GM12801 (cell line): ENCODE results near the gene ARMH3.

Source experiments
- TF ChIP-seq, protein P1 (sequence below): IDR thresholded peaks from one replicate; pipeline ENCODE4 v1.5.1; 2011; ENCODE audit warnings: control low read depth; ENCODE audit not compliant: insufficient read length; ENCODE audit errors: extremely low read depth

ARMH3 gene

DNA sequence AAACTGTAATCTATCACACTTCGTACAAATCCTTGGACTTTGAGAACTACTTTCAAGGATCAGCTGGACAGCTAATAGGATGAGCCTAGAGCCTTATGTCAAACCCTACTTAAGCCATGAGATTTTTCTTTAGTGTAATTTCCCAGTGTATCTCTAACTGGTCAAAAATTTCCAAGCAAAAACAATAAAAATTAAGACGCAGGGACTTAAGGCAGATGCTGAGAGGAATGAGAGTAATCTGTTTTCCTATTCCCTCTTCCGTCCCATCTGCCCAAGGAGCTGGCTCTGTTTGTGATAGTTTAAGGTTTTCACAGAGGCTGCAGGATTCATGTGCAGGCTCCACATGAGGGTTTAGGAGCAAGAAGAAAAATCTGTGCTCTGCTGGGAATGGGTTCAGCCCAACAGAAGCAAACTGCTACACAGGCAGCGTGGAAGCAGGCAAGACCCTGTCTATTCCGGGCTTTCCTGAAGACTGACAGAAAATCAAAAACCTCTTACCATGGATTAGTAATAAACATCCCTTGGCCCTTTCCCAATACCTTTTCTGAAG, 62.2 kb downstream of the ARMH3 start:
- TF ChIP-seq, protein P1, sequence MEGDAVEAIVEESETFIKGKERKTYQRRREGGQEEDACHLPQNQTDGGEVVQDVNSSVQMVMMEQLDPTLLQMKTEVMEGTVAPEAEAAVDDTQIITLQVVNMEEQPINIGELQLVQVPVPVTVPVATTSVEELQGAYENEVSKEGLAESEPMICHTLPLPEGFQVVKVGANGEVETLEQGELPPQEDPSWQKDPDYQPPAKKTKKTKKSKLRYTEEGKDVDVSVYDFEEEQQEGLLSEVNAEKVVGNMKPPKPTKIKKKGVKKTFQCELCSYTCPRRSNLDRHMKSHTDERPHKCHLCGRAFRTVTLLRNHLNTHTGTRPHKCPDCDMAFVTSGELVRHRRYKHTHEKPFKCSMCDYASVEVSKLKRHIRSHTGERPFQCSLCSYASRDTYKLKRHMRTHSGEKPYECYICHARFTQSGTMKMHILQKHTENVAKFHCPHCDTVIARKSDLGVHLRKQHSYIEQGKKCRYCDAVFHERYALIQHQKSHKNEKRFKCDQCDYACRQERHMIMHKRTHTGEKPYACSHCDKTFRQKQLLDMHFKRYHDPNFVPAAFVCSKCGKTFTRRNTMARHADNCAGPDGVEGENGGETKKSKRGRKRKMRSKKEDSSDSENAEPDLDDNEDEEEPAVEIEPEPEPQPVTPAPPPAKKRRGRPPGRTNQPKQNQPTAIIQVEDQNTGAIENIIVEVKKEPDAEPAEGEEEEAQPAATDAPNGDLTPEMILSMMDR = no peak

DNA sequence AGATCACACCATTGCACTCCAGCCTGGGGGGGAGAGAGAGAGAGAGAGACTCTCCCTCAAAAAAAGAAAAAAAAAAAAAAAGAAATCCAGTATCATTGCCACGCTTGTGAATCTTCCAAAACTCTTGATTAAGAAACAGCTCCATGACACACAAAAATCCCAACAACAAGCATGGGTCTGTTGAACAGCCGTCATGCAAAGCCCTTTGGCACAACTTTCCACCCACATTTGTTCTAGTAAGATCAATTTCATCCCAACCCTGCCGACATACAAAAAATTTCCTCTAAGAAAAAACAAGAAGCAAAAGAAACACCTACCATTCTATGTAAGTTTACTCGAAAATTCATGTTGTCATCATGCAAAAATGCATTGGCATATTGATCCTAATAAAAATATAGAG, 62.8 kb downstream of the ARMH3 start:
- TF ChIP-seq, protein P1 = no peak

DNA sequence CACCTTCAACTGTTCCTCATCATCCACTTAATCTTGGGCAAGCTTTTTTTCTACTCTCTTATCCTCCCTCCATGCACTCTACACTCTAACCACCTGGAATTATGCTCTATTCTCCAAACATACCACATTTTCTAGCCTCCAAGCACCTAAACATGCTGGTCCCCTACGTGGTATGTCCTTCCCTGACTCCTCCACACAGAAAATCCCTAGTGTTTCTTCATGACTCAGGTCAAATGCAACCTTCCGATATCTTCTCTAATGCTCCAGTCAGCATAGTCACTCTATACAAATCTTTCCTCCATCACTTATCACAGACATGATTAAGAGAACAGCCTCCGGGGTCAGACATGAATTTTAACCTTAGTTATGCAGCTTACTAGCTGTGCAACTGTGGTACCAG, 68.8 kb downstream of the ARMH3 start:
- TF ChIP-seq, protein P1 = no peak

DNA sequence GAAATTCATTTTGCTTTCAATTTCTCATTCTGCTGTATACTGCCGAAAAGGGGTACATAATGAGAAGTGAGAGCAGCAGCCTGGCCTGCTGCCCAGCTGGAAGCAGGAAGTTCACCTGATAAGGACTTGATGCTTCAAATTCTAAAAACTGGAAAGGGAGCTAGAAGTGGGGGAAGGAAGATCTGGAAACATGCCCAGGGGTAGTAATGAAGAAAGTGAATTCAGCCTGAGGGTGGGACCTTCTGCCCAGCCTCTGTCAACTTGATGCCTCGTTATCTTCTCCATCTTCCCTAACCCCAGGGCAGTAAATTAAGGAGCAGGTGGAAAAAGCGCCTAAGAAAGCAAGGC, 69.4 kb downstream of the ARMH3 start:
- TF ChIP-seq, protein P1 = no peak

DNA sequence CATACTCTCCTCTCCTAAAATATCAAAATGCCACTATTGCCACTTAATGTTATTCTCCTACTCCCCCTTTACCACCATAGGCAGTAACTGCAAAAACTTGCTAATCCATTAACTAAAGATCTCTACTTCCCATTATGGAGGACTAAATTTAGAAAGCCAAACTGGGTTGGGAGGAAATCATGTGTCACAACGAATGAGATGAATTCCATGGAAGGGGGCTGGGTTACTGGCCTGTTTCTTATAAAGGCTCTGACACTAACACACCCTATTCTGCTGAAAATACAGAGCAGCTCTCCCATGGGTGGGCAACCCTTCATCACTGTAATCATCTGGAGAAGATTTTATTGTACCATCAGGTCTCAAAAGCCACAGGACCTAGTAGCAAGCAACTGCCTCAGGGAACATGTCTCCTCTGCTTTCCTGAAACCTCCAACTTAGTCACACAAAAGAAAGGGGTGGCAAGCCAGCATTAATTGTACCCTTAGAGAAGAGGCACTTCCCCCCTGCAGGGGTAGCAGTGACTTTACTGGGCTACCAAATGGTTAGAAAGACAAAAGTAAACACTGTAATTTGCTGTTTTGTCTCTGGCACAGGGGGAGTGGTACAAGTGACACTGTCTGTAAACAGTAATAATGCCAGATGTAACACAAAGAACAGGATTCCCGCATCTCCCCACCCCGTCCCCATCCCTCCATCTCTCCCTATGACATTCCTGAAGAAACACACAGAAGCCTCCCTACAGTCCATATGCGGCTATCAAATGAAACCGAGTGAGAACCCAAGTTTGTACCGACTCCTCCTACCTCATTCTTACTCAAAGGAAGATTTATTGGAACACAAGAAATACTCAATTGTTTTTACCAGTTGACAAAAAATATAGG, 81.6 kb downstream of the ARMH3 start:
- TF ChIP-seq, protein P1 = no peak

DNA sequence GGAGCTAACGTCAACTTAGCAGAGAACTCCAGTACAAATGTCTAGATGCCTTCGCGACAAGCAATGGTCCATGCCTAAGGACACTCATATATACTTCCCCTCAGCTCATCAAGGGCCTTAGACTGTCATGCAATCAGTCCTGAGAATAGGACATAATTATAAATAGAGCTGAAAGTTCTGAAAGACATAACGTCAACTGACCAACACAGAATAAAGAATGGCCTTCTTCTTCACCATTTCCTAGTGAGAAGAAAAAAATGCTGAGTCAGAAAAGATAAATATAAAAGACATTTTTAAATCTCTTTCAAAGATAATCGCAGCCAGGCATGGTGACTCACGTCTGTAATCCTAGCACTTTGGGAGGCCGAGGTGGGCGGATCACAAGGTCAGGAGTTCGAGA, 83.2 kb downstream of the ARMH3 start:
- TF ChIP-seq, protein P1 = no peak

DNA sequence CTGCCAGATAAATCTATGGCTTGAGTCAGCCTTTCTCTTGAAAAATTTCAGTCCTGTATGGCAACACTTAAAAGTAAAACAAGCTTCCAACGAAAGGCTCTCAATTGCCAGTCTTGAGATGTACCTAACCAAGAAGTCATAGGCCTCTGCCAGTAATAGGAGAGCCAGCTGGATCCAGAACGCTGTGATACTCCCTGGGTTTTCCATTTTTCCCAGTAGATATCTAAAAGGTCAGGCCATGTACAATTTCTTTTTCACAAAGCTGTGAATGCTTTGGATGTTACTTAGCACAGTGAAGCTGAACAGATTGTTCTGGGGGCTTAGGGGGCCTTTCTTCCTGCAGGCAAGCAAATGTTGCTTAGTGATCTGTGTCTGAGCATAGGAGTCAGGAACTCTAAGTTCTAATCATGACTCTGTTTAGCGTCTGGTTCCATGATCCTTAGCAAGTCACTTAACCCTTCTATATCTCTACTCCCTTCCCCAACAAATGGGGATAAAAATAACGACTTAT, 86.5 kb downstream of the ARMH3 start:
- TF ChIP-seq, protein P1 = no peak
